Left lung (tissue), 10 donors: ENCODE data around the gene MYLK. TPM values are rescaled to one million over a fixed set of nuclear protein-coding genes. Genes with fewer than 3 reads are reported as not detected.
A peak's percentile ranks its signal among the peaks of the same experiment; 100 is the strongest.

Experiments
- ATAC-seq: fragments of 200-7000 bp; cut with Tn5 transposase; one replicate; pipeline ENCODE4 v1.9.1; 2020; ENCODE audit warnings: moderate library complexity
- DNase-seq, 4 donors: peaks; one replicate each; pipeline ENCODE4 v3.0.0-alpha.2; 2013 to 2020
- H3K27ac ChIP-seq, 2 donors: fragments of 200-600 bp; sonication (generic) in 1 of 2; one replicate each; pipeline versions ENCODE4 v1.5.0 to v1.8.0; 2020 to 2021
- H3K27me3 ChIP-seq, 2 donors: fragments of 200-600 bp; sonication (generic) in 1 of 2; one replicate each; pipeline versions ENCODE4 v1.5.0 to v1.8.0; 2020 to 2021
- H3K36me3 ChIP-seq, 2 donors: fragments of 200-600 bp; sonication (generic) in 1 of 2; one replicate each; pipeline versions ENCODE4 v1.5.0 to v1.8.0; 2020 to 2021
- H3K4me1 ChIP-seq, 2 donors: fragments of 200-600 bp; one replicate each; pipeline ENCODE4 v1.8.0; 2021
- H3K4me3 ChIP-seq, 2 donors: fragments of 200-600 bp; sonication (generic) in 1 of 2; one replicate each; pipeline versions ENCODE4 v1.5.0 to v1.8.0; 2020 to 2021; ENCODE audit warnings: mild to moderate bottlenecking in 1 of 2
- H3K9me3 ChIP-seq, 2 donors: fragments of 200-600 bp; sonication (generic) in 1 of 2; one replicate each; pipeline versions ENCODE4 v1.5.0 to v1.8.0; 2020 to 2021
- intact Hi-C, 2 donors: fragments of 100-400 bp; cut with DNase I; formaldehyde crosslinking; loops; one replicate each; pipeline versions ENCODE4 v1.11.2 to v1.14.2; 2022
- polyA plus RNA-seq, 6 donors: library from polyadenylated mRNA; unstranded; fragments of 120-200 nt; gene quantifications; one replicate each; pipeline ENCODE4 v1.2.1, GENCODE V29; 2013; ENCODE audit not compliant: insufficient read length in 6 of 6
- total RNA-seq, 2 donors: library from RNA; stranded (reverse); fragmentation: NEBNext Ultra II Directional; extraction: Animal tissue kit (Norgen Biotek cat#: 25700); gene quantifications; one replicate each; pipeline ENCODE4 v1.2.1, GENCODE V29; 2021
- TF ChIP-seq, protein P1 (sequence below), 2 donors: fragments of 200-600 bp; sonication (generic) in 1 of 2; IDR thresholded peaks; one replicate each; pipeline versions ENCODE4 v1.5.0 to v1.8.0; 2021; ENCODE audit warnings: antibody characterized with exemption in 2 of 2
- donor health status: DM: no; HTN: yes; CAD: no.
- donor health status: DM: no; HTN: no; CAD: no.

Gene MYLK
- total and polyA plus RNA-seq, 8 donors, result 155 to 468 (median 410) TPM

DNA sequence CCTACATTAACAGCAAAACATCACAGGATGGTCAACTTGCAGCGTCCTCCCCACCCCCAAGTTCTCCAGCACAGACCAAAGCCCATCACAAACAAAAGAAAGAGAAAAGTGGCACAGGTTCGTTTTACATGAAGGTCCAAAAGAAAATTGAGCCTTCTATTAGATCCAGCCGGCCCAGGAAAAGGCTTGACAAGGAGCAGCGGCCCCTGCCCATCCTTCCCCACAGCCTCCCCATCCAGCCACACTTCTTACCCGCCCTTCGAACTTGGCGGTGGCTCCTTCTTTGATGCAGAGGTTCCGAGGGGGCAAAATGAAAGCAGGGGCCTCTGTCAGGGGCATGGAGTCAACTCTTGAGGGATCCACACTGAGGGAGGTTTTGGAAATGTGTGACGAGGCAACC, 90.7 kb downstream of the MYLK start:
- H3K4me1 ChIP-seq, result peaks cover 0 to 9% of the 10 kb centered on the region in 2 donors
- H3K9me3 ChIP-seq, result no peaks in the 10 kb centered on the region
- TF ChIP-seq, protein P1, sequence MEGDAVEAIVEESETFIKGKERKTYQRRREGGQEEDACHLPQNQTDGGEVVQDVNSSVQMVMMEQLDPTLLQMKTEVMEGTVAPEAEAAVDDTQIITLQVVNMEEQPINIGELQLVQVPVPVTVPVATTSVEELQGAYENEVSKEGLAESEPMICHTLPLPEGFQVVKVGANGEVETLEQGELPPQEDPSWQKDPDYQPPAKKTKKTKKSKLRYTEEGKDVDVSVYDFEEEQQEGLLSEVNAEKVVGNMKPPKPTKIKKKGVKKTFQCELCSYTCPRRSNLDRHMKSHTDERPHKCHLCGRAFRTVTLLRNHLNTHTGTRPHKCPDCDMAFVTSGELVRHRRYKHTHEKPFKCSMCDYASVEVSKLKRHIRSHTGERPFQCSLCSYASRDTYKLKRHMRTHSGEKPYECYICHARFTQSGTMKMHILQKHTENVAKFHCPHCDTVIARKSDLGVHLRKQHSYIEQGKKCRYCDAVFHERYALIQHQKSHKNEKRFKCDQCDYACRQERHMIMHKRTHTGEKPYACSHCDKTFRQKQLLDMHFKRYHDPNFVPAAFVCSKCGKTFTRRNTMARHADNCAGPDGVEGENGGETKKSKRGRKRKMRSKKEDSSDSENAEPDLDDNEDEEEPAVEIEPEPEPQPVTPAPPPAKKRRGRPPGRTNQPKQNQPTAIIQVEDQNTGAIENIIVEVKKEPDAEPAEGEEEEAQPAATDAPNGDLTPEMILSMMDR (IDR thresholded peaks at IDR 0.05), result no peak
- H3K27ac ChIP-seq, result no peak overlapping the region
- ATAC-seq, result no peak
- intact Hi-C loops, result no loop called here
- no peaks in the 10 kb centered on the region for H3K36me3 ChIP-seq
- no peaks in the 10 kb centered on the region for H3K27me3 ChIP-seq
- no peak overlapping the region for H3K4me3 ChIP-seq
- DNase-seq, result no peak

DNA sequence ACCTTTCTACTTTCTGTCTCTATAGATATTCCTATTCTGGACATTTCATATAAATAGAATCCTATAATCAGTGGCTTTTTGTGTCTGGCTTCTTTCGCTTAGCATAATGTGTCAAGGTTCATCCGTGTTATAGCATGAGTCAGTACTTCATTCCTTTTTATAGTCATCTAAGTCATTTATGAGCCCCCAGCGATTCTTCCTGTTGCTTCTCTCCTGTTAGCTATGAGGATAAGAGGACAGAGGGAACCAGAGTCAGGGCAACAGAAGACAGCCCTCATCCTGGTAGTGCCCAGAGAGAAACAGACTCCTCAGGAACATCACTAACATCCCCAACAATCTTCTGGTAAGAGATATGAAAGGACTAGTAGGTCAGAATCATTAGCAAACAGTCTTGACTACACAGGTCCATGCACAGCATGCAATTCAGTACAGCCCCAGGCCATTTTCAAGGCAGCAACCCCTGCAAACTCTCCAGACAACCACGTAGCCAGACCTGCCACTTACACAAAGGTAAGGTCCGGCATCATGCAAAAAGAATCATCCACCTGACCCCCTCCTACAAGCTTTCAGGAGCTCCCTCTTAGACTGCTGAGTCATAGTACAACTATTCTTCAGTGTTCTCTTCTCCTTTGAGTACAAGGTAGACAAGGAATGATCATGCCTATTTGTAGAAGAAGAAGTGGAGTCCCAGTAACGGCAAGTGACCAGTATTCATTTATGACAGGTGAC, 91.5 kb downstream of the MYLK start:
- no peaks in the 10 kb centered on the region for H3K9me3 ChIP-seq
- intact Hi-C loops, result no loop called here
- no peaks in the 10 kb centered on the region for H3K27me3 ChIP-seq
- H3K4me3 ChIP-seq, result no peak overlapping the region
- peak overlapping the region in 1 of 2 donors; percentile 33 for H3K27ac ChIP-seq
- H3K36me3 ChIP-seq, result no peaks in the 10 kb centered on the region
- DNase-seq, result no peak
- peaks cover 0 to 9% of the 10 kb centered on the region in 2 donors for H3K4me1 ChIP-seq
- ATAC-seq, result peak; percentile 84
- TF ChIP-seq, protein P1 (IDR thresholded peaks at IDR 0.05), result no peak

DNA sequence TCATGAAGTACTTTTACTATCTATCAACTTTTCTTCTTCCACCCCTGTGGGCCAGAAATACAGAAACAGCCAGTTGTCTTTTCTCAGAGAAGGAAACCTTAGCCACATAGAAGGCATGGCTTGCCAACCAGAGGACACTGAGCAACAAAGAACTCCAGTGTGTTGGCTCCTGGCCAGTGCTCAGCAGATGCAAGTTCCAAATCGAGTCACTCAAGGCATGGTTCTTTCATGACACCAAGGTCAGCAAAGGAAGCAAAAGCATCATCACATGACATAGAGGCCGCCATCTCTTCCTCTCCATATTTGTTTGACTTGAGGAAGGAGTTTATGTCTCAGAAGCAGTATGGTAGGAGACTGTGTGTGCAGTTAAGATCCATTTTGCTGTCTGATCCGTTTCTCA, 92.2 kb downstream of the MYLK start:
- H3K9me3 ChIP-seq, result no peaks in the 10 kb centered on the region
- no peaks in the 10 kb centered on the region for H3K36me3 ChIP-seq
- TF ChIP-seq, protein P1 (IDR thresholded peaks at IDR 0.05), result no peak
- H3K4me1 ChIP-seq, result peaks cover 0 to 9% of the 10 kb centered on the region in 2 donors
- H3K27ac ChIP-seq, result peak overlapping the region in 1 of 2 donors; percentile 33
- no peaks in the 10 kb centered on the region for H3K27me3 ChIP-seq
- no peak overlapping the region for H3K4me3 ChIP-seq
- intact Hi-C loops, result no loop called here
- no peak for ATAC-seq
- no peak for DNase-seq

GRCh38 chr3:123791417-123791816, 92.7 kb downstream of the MYLK start:
- no peaks in the 10 kb centered on the region for H3K36me3 ChIP-seq
- H3K4me1 ChIP-seq, result peaks cover 0 to 9% of the 10 kb centered on the region in 2 donors
- intact Hi-C loops, result no loop called here
- no peak overlapping the region for H3K4me3 ChIP-seq
- peak overlapping the region in 1 of 2 donors; percentile 33 for H3K27ac ChIP-seq
- H3K27me3 ChIP-seq, result no peaks in the 10 kb centered on the region
- TF ChIP-seq, protein P1 (IDR thresholded peaks at IDR 0.05), result no peak
- no peaks in the 10 kb centered on the region for H3K9me3 ChIP-seq
- DNase-seq (peak in 1 of 4 donors; percentile 29), ATAC-seq (no peak)

- H3K27ac ChIP-seq, result no peak overlapping the region
- intact Hi-C loops, result no loop called here
- H3K4me3 ChIP-seq, result no peak overlapping the region
- H3K27me3 ChIP-seq, result no peaks in the 10 kb centered on the region
- no peaks in the 10 kb centered on the region for H3K9me3 ChIP-seq
- DNase-seq, result no peak
- TF ChIP-seq, protein P1 (IDR thresholded peaks at IDR 0.05), result no peak
- ATAC-seq, result no peak
- no peaks in the 10 kb centered on the region for H3K36me3 ChIP-seq
- H3K4me1 ChIP-seq, result peaks cover 0 to 9% of the 10 kb centered on the region in 2 donors
Observed at GRCh38 chr3:123791073-123791370, 93.1 kb downstream of the MYLK start.
